ENCODE results near the gene SLC41A3. TPM values are rescaled to one million over a fixed set of nuclear protein-coding genes. Genes with fewer than 3 reads are reported as not detected.

The SLC41A3 gene
- total and polyA plus RNA-seq, 2 of the 4 experiments (the other 2 are of a cell fraction) = 30.5 to 43.5 TPM

- no peak for TF ChIP-seq MAZ (IDR thresholded peaks at IDR 0.05; ENCODE audit: borderline replicate concordance, low read depth, low read length)
Observed at GRCh38 chr3:126131881-126132750, 48.2 kb upstream of the SLC41A3 start (continued).

- DNase-seq (no peak), ATAC-seq (ENCODE audit: low read depth) (no peak)
- Histone ChIP-seq H2AFZ (replicated peaks; ENCODE audit: low read length, poor library complexity) (no peak overlapping the region), H4K5ac (ENCODE audit: low read depth, low read length) (no peak overlapping the region), H3K4me3 (ENCODE audit: insufficient read depth, low read depth, low read length) (no peak overlapping the region), H2BK20ac (ENCODE audit: low read depth, low read length) (no peak overlapping the region), H3K4me1 (ENCODE audit: control insufficient read depth, insufficient read depth, low read length) (no peaks in the 10 kb centered on the region), H2BK15ac (ENCODE audit: low read depth, low read length) (no peak overlapping the region), H4K91ac (ENCODE audit: insufficient read depth, low read depth, low read length) (no peak overlapping the region), H3K9ac (ENCODE audit: low read depth, low read length) (no peak overlapping the region), H3K23ac (ENCODE audit: low read depth, low read length) (no peak overlapping the region), H2AK5ac (ENCODE audit: low read depth, low read length) (no peak overlapping the region), H4K8ac (ENCODE audit: low read depth in 2 of 2, low read length in 2 of 2) (no peak overlapping the region), H3K36me3 (ENCODE audit: control insufficient read depth, insufficient read depth, low read length) (no peaks in the 10 kb centered on the region), H2AK9ac (replicated peaks; ENCODE audit: low read depth, low read length, poor library complexity) (no peak overlapping the region), H2BK5ac (ENCODE audit: low read depth, low read length, poor library complexity, severe bottlenecking) (no peak overlapping the region), H3K9me1 (ENCODE audit: insufficient read depth, low read length) (no peaks in the 10 kb centered on the region), H3K4me2 (ENCODE audit: low read depth, low read length) (no peak overlapping the region), H3K9me3 (ENCODE audit: control insufficient read depth, insufficient read depth, low read length) (no peaks in the 10 kb centered on the region), H3K27me3 (ENCODE audit: control insufficient read depth, insufficient read depth, low read length) (peaks cover 43% of the 10 kb centered on the region), H3K4ac (ENCODE audit: low read depth, low read length) (no peak overlapping the region), H4K20me1 (ENCODE audit: insufficient read depth, low read length) (no peaks in the 10 kb centered on the region), H3K79me1 (ENCODE audit: low read depth in 1 of 2, low read length in 2 of 2) (no peaks in the 10 kb centered on the region), H3K56ac (ENCODE audit: extremely low read depth, insufficient read depth, low read length) (no peak overlapping the region), H3K27ac (ENCODE audit: insufficient read depth, low read length) (no peak overlapping the region), H2BK120ac (ENCODE audit: low read depth, low read length) (no peak overlapping the region), H3K18ac (ENCODE audit: low read depth, low read length) (no peak overlapping the region), H3K14ac (replicated peaks; ENCODE audit: low read depth, low read length) (no peak overlapping the region)
- dilution Hi-C loops (cut with HindIII; ENCODE audit: low sequenced_read_pairs, unreplicated experiment) (no loop called here), intact Hi-C loops (cut with micrococcal nuclease) (loop anchor here (5.0 to 10.0 kb wide), 4 partner anchors 159 to 391 kb away; partner anchors contain the start of genes CHST13 and ZXDC), in situ Hi-C loops (cut with MboI; ENCODE audit: low sequenced_read_pairs) (loop anchor here (5.0 kb wide), 1 partner anchor 256 kb away; no protein-coding TSS in a partner anchor)
- POLR2A ChIA-PET (ENCODE audit: unreplicated experiment) = no interaction called here
- CTCF ChIA-PET = interaction anchor here (0.6 kb wide), 1 partner anchor 16 kb away, joined by 7 read pairs; no protein-coding TSS in a partner anchor
- BruUV-seq (replicated peaks) = no TSS peak
- WGBS, 2 experiments (ENCODE audit: extremely low coverage in 2 of 2, insufficient read length in 1 of 2) = 71% methylated on average over 13 of the region's 19 CpGs; no CpG with 5 or more reads in 1 of the 2 experiments
- no peak for TF ChIP-seq POLR2A (IDR thresholded peaks at IDR 0.05; ENCODE audit: low read depth, low read length)
- no peak for TF ChIP-seq MXI1 (IDR thresholded peaks at IDR 0.05; ENCODE audit: borderline replicate concordance, low read depth, low read length)
- no peak for TF ChIP-seq SMC3 (IDR thresholded peaks at IDR 0.05; ENCODE audit: low read depth, low read length)
- no peak for TF ChIP-seq MAFK (IDR thresholded peaks at IDR 0.05; ENCODE audit: low read depth, low read length)
- no peak for TF ChIP-seq CHD1 (IDR thresholded peaks at IDR 0.05; ENCODE audit: low read depth, low read length)
- TF ChIP-seq FOS (IDR thresholded peaks at IDR 0.05; ENCODE audit: low read depth, low read length) = no peak
- no peak for TF ChIP-seq USF2 (IDR thresholded peaks at IDR 0.05; ENCODE audit: low read depth, low read length)
- TF ChIP-seq BHLHE40 (IDR thresholded peaks at IDR 0.05; ENCODE audit: low read depth, low read length) = no peak
- no peak for TF ChIP-seq MAZ (IDR thresholded peaks at IDR 0.05; ENCODE audit: borderline replicate concordance, low read depth, low read length)
- TF ChIP-seq ELK1 (IDR thresholded peaks at IDR 0.05; ENCODE audit: borderline replicate concordance, low read depth, low read length) = no peak
Observed at GRCh38 chr3:126130981-126131745, 47.2 kb upstream of the SLC41A3 start.

Measured in IMR-90 (cell line).